ENCODE data around the gene ZNF536.

GRCh38 chr19:30563691-30564090, 191.5 kb downstream of the ZNF536 start:
- TF ChIP-seq, protein P1, sequence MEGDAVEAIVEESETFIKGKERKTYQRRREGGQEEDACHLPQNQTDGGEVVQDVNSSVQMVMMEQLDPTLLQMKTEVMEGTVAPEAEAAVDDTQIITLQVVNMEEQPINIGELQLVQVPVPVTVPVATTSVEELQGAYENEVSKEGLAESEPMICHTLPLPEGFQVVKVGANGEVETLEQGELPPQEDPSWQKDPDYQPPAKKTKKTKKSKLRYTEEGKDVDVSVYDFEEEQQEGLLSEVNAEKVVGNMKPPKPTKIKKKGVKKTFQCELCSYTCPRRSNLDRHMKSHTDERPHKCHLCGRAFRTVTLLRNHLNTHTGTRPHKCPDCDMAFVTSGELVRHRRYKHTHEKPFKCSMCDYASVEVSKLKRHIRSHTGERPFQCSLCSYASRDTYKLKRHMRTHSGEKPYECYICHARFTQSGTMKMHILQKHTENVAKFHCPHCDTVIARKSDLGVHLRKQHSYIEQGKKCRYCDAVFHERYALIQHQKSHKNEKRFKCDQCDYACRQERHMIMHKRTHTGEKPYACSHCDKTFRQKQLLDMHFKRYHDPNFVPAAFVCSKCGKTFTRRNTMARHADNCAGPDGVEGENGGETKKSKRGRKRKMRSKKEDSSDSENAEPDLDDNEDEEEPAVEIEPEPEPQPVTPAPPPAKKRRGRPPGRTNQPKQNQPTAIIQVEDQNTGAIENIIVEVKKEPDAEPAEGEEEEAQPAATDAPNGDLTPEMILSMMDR (IDR thresholded peaks at IDR 0.05): no peak
- TF ChIP-seq ZFX (IDR thresholded peaks at IDR 0.05; ENCODE audit: borderline replicate concordance): no peak
